GM18519 (cell line): ENCODE measurements around the gene CIP2A.

Experiments
- ATAC-seq: cut with Tn5 transposase; IDR thresholded peaks from one replicate; pipeline ENCODE4 v1.9.1; 2021; ENCODE audit warnings: mild to moderate bottlenecking, moderate library complexity; ENCODE audit not compliant: unreplicated experiment, low FRiP score

The CIP2A gene

GRCh38 chr3:108512671-108513070 lies 76.6 kb downstream of the CIP2A start:
- no peak for ATAC-seq

- no peak for ATAC-seq
Measured at GRCh38 chr3:108511490-108511889, 77.7 kb downstream of the CIP2A start.

GRCh38 chr3:108511055-108511454 lies 78.2 kb downstream of the CIP2A start:
- no peak for ATAC-seq

GRCh38 chr3:108510496-108510895 lies 78.7 kb downstream of the CIP2A start, which contains the start of gene MYH15:
Gene MYH15, minus strand, starts transcription at chr3:108510596. Its CDS starts 66 bp downstream, at chr3:108510530.
- no peak for ATAC-seq

GRCh38 chr3:108509871-108510270 lies 79.4 kb downstream of the CIP2A start:
- no peak for ATAC-seq

- ATAC-seq: no peak
Measured at GRCh38 chr3:108509263-108509662, 80.0 kb downstream of the CIP2A start.

GRCh38 chr3:108507902-108508301 lies 81.3 kb downstream of the CIP2A start:
- no peak for ATAC-seq

GRCh38 chr3:108505811-108506210 lies 83.4 kb downstream of the CIP2A start:
- no peak for ATAC-seq

GRCh38 chr3:108503722-108504121 lies 85.5 kb downstream of the CIP2A start:
- no peak for ATAC-seq

- ATAC-seq: no peak
Measured at GRCh38 chr3:108501535-108501934, 87.7 kb downstream of the CIP2A start.

GRCh38 chr3:108500728-108501127 lies 88.5 kb downstream of the CIP2A start:
- no peak for ATAC-seq
